H1 (cell line): ENCODE results near the gene CDH6. TPM values are rescaled to one million over a fixed set of nuclear protein-coding genes. Genes with fewer than 3 reads are reported as not detected.

Experiments
- CTCF ChIA-PET: fragments of 300-600 bp; sonication (Branson Sonifier 250); formaldehyde crosslinking; loops from one replicate; lab custom pipeline; 2021; ENCODE audit not compliant: partially characterized antibody; lab: Charles Lee
- POLR2A ChIA-PET: fragments of 300-600 bp; sonication (Branson Sonifier 250); formaldehyde crosslinking; loops from one replicate; lab custom pipeline; 2021; ENCODE audit warnings: inconsistent platforms; ENCODE audit not compliant: partially characterized antibody; lab: Charles Lee
- DNase-seq, 2 experiments: peaks; one replicate each; pipeline versions ENCODE4 v3.0.0 to v3.0.0-alpha.2; 2010 to 2022; ENCODE audit warnings: low spot score in 2 of 2, low read depth in 1 of 2, mixed read lengths in 1 of 2
- FAIRE-seq: peaks from 2 replicates; lab custom pipeline; 2011; peaks lifted over from hg19 to GRCh38; lab: Jason Lieb, UNC
- H2AFZ ChIP-seq: 2 replicates; pipeline ENCODE4 v1.8.1; 2012; ENCODE audit warnings: low read length, inconsistent platforms
- H2AK5ac ChIP-seq: 2 replicates; pipeline ENCODE4 v1.6.1; 2013; ENCODE audit warnings: low read depth, low read length
- H2BK120ac ChIP-seq: replicated peaks from 2 replicates; pipeline ENCODE3; 2013; ENCODE audit warnings: low read depth, low read length, inconsistent platforms
- H2BK12ac ChIP-seq: 2 replicates; pipeline ENCODE4 v1.6.1; 2013; ENCODE audit warnings: low read depth, low read length
- H2BK15ac ChIP-seq: 2 replicates; pipeline ENCODE4 v1.6.1; 2013; ENCODE audit warnings: low read length
- H2BK20ac ChIP-seq: 2 replicates; pipeline ENCODE4 v1.6.1; 2013; ENCODE audit warnings: low read length
- H2BK5ac ChIP-seq: 2 replicates; pipeline ENCODE4 v1.6.1; 2013; ENCODE audit warnings: low read depth, low read length
- H3K14ac ChIP-seq: 2 replicates; pipeline ENCODE4 v1.6.1; 2013; ENCODE audit warnings: inconsistent platforms; ENCODE audit not compliant: insufficient read length
- H3K18ac ChIP-seq: 2 replicates; pipeline ENCODE4 v1.6.1; 2013; ENCODE audit warnings: low read length; ENCODE audit errors: extremely low read depth
- H3K23ac ChIP-seq: 2 replicates; pipeline ENCODE4 v1.6.1; 2013; ENCODE audit warnings: inconsistent platforms; ENCODE audit not compliant: insufficient read length
- H3K23me2 ChIP-seq: 2 replicates; pipeline ENCODE4 v1.6.1; 2013; ENCODE audit warnings: low read depth, low read length
- H3K27ac ChIP-seq: 2 replicates; pipeline ENCODE4 v1.6.1; 2011; ENCODE audit warnings: low read depth, low read length, inconsistent platforms
- H3K27me3 ChIP-seq, 4 experiments: replicated peaks in 1 of 4; 1 replicate in 1 of 4; 2 replicates in 3 of 4; pipeline versions ENCODE4 v1.6.1 to v1.8.1; 2011 to 2013; ENCODE audit warnings: low read length in 3 of 4, mild to moderate bottlenecking in 3 of 4, inconsistent platforms in 2 of 4, mixed read lengths in 2 of 4, moderate library complexity in 1 of 4; ENCODE audit not compliant: control insufficient read depth in 3 of 4, insufficient read depth in 3 of 4; ENCODE audit errors: extremely low read depth in 1 of 4
- H3K36me3 ChIP-seq, 4 experiments: 2 replicates each; pipeline versions ENCODE4 v1.6.1 to v1.8.1; 2011 to 2013; ENCODE audit warnings: mild to moderate bottlenecking in 4 of 4, low read length in 3 of 4, moderate library complexity in 2 of 4, control low read depth in 1 of 4, inconsistent platforms in 1 of 4; ENCODE audit not compliant: insufficient read depth in 4 of 4, control insufficient read depth in 2 of 4
- H3K4ac ChIP-seq: replicated peaks from 2 replicates; pipeline ENCODE3; 2013; ENCODE audit warnings: low read length, low read depth, mixed read lengths, inconsistent platforms; ENCODE audit not compliant: insufficient read length
- H3K4me1 ChIP-seq, 4 experiments: replicated peaks in 1 of 4; 1 replicate in 1 of 4; 2 replicates in 3 of 4; pipeline versions ENCODE4 v1.6.1 to v1.8.1; 2011 to 2013; ENCODE audit warnings: low read length in 3 of 4, inconsistent platforms in 2 of 4, mixed read lengths in 1 of 4; ENCODE audit not compliant: insufficient read depth in 4 of 4, control insufficient read depth in 3 of 4
- H3K4me2 ChIP-seq, 2 experiments: 2 replicates each; pipeline versions ENCODE4 v1.6.1 to v1.8.1; 2011 to 2013; ENCODE audit warnings: low read depth in 2 of 2, low read length in 2 of 2, control low read depth in 1 of 2, inconsistent platforms in 1 of 2, mild to moderate bottlenecking in 1 of 2; ENCODE audit not compliant: insufficient read depth in 1 of 2
- H3K4me3 ChIP-seq, 4 experiments: fragments of 200-600, 300-600 bp in 1 of 4; sonication (generic), shearing (Covaris generic), sonication (Bioruptor Twin) in 1 of 4; 2 replicates each; pipeline versions ENCODE4 v1.5.1 to v1.8.1; 2011 to 2016; ENCODE audit warnings: low read length in 4 of 4, low read depth in 3 of 4, control low read depth in 2 of 4, inconsistent platforms in 2 of 4, mild to moderate bottlenecking in 2 of 4, mixed read lengths in 1 of 4, moderate library complexity in 1 of 4; ENCODE audit not compliant: insufficient read depth in 2 of 4; ENCODE audit errors: extremely low read depth in 1 of 4
- H3K56ac ChIP-seq: replicated peaks from 2 replicates; pipeline ENCODE3; 2013; ENCODE audit warnings: low read depth, mild to moderate bottlenecking, mixed read lengths, low read length, inconsistent platforms; ENCODE audit not compliant: insufficient read length
- H3K79me1 ChIP-seq: 2 replicates; pipeline ENCODE4 v1.6.1; 2013; ENCODE audit warnings: low read depth, low read length, control low read depth
- H3K79me2 ChIP-seq, 2 experiments: 2 replicates each; pipeline versions ENCODE4 v1.6.1 to v1.8.1; 2012 to 2013; ENCODE audit warnings: low read length in 2 of 2, mild to moderate bottlenecking in 2 of 2, inconsistent platforms in 1 of 2; ENCODE audit not compliant: insufficient read depth in 2 of 2, control insufficient read depth in 1 of 2
- H3K9ac ChIP-seq, 4 experiments: replicated peaks in 1 of 4; 1 replicate in 1 of 4; 2 replicates in 3 of 4; pipeline versions ENCODE4 v1.6.1 to v1.8.1; 2011 to 2013; ENCODE audit warnings: low read depth in 3 of 4, low read length in 3 of 4, control low read depth in 2 of 4, mild to moderate bottlenecking in 2 of 4, moderate library complexity in 2 of 4, inconsistent platforms in 1 of 4; ENCODE audit errors: extremely low read depth in 1 of 4
- H3K9me3 ChIP-seq, 2 experiments: 2 replicates each; pipeline versions ENCODE4 v1.6.1 to v1.8.1; 2012 to 2013; ENCODE audit warnings: mild to moderate bottlenecking in 2 of 2, moderate library complexity in 2 of 2, control low read depth in 1 of 2, inconsistent platforms in 1 of 2, low read depth in 1 of 2, low read length in 1 of 2, mixed read lengths in 1 of 2; ENCODE audit not compliant: insufficient read depth in 2 of 2
- H4K20me1 ChIP-seq, 2 experiments: replicated peaks in 1 of 2; 2 replicates each; pipeline versions ENCODE3 to v1.8.1; 2011 to 2013; ENCODE audit warnings: inconsistent platforms in 2 of 2, low read length in 2 of 2, mild to moderate bottlenecking in 1 of 2; ENCODE audit not compliant: insufficient read depth in 2 of 2, control insufficient read depth in 1 of 2
- H4K5ac ChIP-seq: 2 replicates; pipeline ENCODE4 v1.6.1; 2013; ENCODE audit warnings: low read length, low read depth, mixed read lengths, inconsistent platforms; ENCODE audit not compliant: insufficient read length
- H4K8ac ChIP-seq: 2 replicates; pipeline ENCODE4 v1.8.0; 2013; ENCODE audit warnings: mild to moderate bottlenecking, moderate library complexity, low read length, inconsistent platforms; ENCODE audit not compliant: insufficient read depth; ENCODE audit errors: extremely low read depth
- H4K91ac ChIP-seq: replicated peaks from 2 replicates; pipeline ENCODE3; 2013; ENCODE audit warnings: low read length, mixed read lengths, inconsistent platforms; ENCODE audit not compliant: insufficient read length
- BCL11A ChIP-seq, 2 experiments: IDR thresholded peaks; one replicate each; pipeline ENCODE4 v1.6.1; 2011; ENCODE audit warnings: low read depth in 2 of 2, low read length in 2 of 2, mild to moderate bottlenecking in 2 of 2
- CTBP2 ChIP-seq: IDR thresholded peaks from 2 replicates; pipeline ENCODE4 v1.7.0; 2011; ENCODE audit warnings: borderline replicate concordance, mild to moderate bottlenecking, moderate library complexity, mixed read lengths, low read length; ENCODE audit not compliant: insufficient read depth, insufficient read length
- EP300 ChIP-seq, 2 experiments: IDR thresholded peaks; 1 replicate in 1 of 2; 2 replicates in 1 of 2; pipeline ENCODE4 v1.6.1; 2011 to 2012; ENCODE audit warnings: low read depth in 2 of 2, low read length in 2 of 2, mild to moderate bottlenecking in 2 of 2, borderline replicate concordance in 1 of 2, inconsistent platforms in 1 of 2, moderate library complexity in 1 of 2
- GABPA ChIP-seq: IDR thresholded peaks from 2 replicates; pipeline ENCODE4 v1.6.1; 2011; ENCODE audit warnings: mild to moderate bottlenecking, low read length, moderate library complexity, borderline replicate concordance; ENCODE audit not compliant: insufficient read depth
- KDM4A ChIP-seq: IDR thresholded peaks from one replicate; pipeline ENCODE4 v1.7.1; 2012; ENCODE audit warnings: low read depth, mild to moderate bottlenecking, moderate library complexity, low read length, inconsistent platforms; ENCODE audit not compliant: severe bottlenecking
- POLR2A ChIP-seq, 2 experiments: IDR thresholded peaks; 1 replicate in 1 of 2; 2 replicates in 1 of 2; pipeline ENCODE4 v1.6.1; 2011; ENCODE audit warnings: low read depth in 2 of 2, low read length in 2 of 2, mild to moderate bottlenecking in 2 of 2; ENCODE audit errors: control extremely low read depth in 1 of 2
- RAD21 ChIP-seq, 2 experiments: IDR thresholded peaks in 1 of 2; conservative IDR thresholded peaks in 1 of 2; 2 replicates each; pipeline ENCODE4 v1.6.1; 2011; ENCODE audit warnings: low read depth in 2 of 2, low read length in 2 of 2, improper control_type of control experiment in 1 of 2, inconsistent platforms in 1 of 2, mild to moderate bottlenecking in 1 of 2, moderate library complexity in 1 of 2
- RFX5 ChIP-seq: IDR thresholded peaks from 2 replicates; pipeline ENCODE4 v1.6.1; 2011; ENCODE audit warnings: low read depth, low read length, improper control_type of control experiment, borderline replicate concordance
- SAP30 ChIP-seq: fragments of 300-600 bp; sonication (generic); IDR thresholded peaks from 2 replicates; pipeline ENCODE4 v1.7.1; 2012; ENCODE audit warnings: low read length, moderate library complexity, mild to moderate bottlenecking, inconsistent platforms; ENCODE audit not compliant: insufficient read depth, insufficient replicate concordance
- SIRT6 ChIP-seq: IDR thresholded peaks from one replicate; pipeline ENCODE4 v1.7.1; 2012; ENCODE audit warnings: low read length, inconsistent platforms
- SP1 ChIP-seq: IDR thresholded peaks from 2 replicates; pipeline ENCODE4 v1.6.1; 2011; ENCODE audit warnings: low read depth, low read length
- SUZ12 ChIP-seq: fragments of 200-600 bp; sonication (generic); IDR thresholded peaks from 2 replicates; pipeline ENCODE4 v1.6.1; 2012; ENCODE audit warnings: mild to moderate bottlenecking, inconsistent platforms, low read length, moderate library complexity, mixed read lengths
- TAF7 ChIP-seq: optimal IDR thresholded peaks from 2 replicates; pipeline ENCODE3; 2011; ENCODE audit warnings: low read depth, mild to moderate bottlenecking, inconsistent platforms, low read length, moderate library complexity, borderline replicate concordance
- TCF12 ChIP-seq: IDR thresholded peaks from 2 replicates; pipeline ENCODE4 v1.6.1; 2011; ENCODE audit warnings: low read depth, mild to moderate bottlenecking, low read length
- WGBS, 2 experiments: shearing (Covaris generic) in 1 of 2; methylation state at CpG; one replicate each; pipeline versions ENCODE4 v1.1.6 to v1.1.7; 2013 to 2015; ENCODE audit warnings: low lambda C conversion rate in 2 of 2, mixed read lengths in 2 of 2, inconsistent platforms in 1 of 2, low coverage in 1 of 2, missing lambda C conversion rate in 1 of 2; ENCODE audit not compliant: insufficient replicate concordance in 2 of 2, insufficient coverage in 1 of 2, insufficient read length in 1 of 2; ENCODE audit errors: extremely low coverage in 1 of 2, missing lambda C conversion rate in 1 of 2; 5-methylcytosine and 5-hydroxymethylcytosine counted together
- polyA plus RNA-seq, 7 experiments: library from polyadenylated mRNA; depleted of rRNA in 3 of 7; stranded (reverse) in 5 of 7; unstranded in 2 of 7; fragments of >200 nt in 5 of 7; fragments of 200-250 nt in 2 of 7; gene quantifications; 1 replicate in 5 of 7; 2 replicates in 1 of 7; 4 replicates in 1 of 7; pipeline versions ENCODE4 v1.2.1 to v1.2.3, GENCODE V29; 2011 to 2013; ENCODE audit warnings: missing spikeins in 2 of 7, mixed read lengths in 2 of 7
- total RNA-seq: library from RNA; stranded (reverse); fragmentation: NEBNext Ultra II Directional; extraction: Animal tissue kit (Norgen Biotek cat#: 25700); gene quantifications from 2 replicates; pipeline ENCODE4 v1.2.1, GENCODE V29; 2021

Gene CDH6
- total and polyA plus RNA-seq, 2 of the 8 experiments (the other 6 are each of a cell fraction or from before 2014, with no cell fraction given), result 1.4 to 1.9 TPM

- H4K8ac ChIP-seq, result no peak overlapping the region
- H2BK20ac ChIP-seq, result no peak overlapping the region
- H2AFZ ChIP-seq, result no peak overlapping the region
- FAIRE-seq (no peak), DNase-seq (no peak)
- H3K14ac ChIP-seq, result no peak overlapping the region
- no peak overlapping the region for H3K9ac ChIP-seq
- H2BK120ac ChIP-seq, result no peak overlapping the region
- H3K56ac ChIP-seq, result no peak overlapping the region
- H2BK12ac ChIP-seq, result no peak overlapping the region
- H3K27me3 ChIP-seq, result peaks cover under 1 to 5% (median 3%) of the 10 kb centered on the region in 4 experiments
- peaks cover 0 to 2% (median 0%) of the 10 kb centered on the region in 4 experiments; a peak in 2 of 7 replicates for H3K4me1 ChIP-seq
- no peaks in the 10 kb centered on the region for H3K79me1 ChIP-seq
- H3K27ac ChIP-seq, result no peak overlapping the region
- no peaks in the 10 kb centered on the region for H3K36me3 ChIP-seq
- WGBS, 2 experiments, result 78% methylated on average over 7 of the region's 7 CpGs; no CpG with 5 or more reads in 1 of the 2 experiments
- no peak overlapping the region for H3K4me3 ChIP-seq
- H4K91ac ChIP-seq, result no peak overlapping the region
- H3K23me2 ChIP-seq, result no peaks in the 10 kb centered on the region
- H2BK5ac ChIP-seq, result no peak overlapping the region
- ChIA-PET POLR2A (no interaction called here), CTCF (interaction anchor here (0.6 to 4.2 kb wide), 38 partner anchors 8 to 1076 kb away, joined by 3 to 24 read pairs (median 4); no protein-coding TSS in a partner anchor)
- no peak overlapping the region for H3K23ac ChIP-seq
- H3K4ac ChIP-seq, result no peak overlapping the region
- no peaks in the 10 kb centered on the region for H3K79me2 ChIP-seq
- H4K20me1 ChIP-seq, result no peaks in the 10 kb centered on the region
- no peak overlapping the region for H2AK5ac ChIP-seq
- no peak overlapping the region for H3K18ac ChIP-seq
- no peaks in the 10 kb centered on the region for H3K9me3 ChIP-seq
- no peak overlapping the region for H4K5ac ChIP-seq
- no peak overlapping the region for H3K4me2 ChIP-seq
- H2BK15ac ChIP-seq, result no peak overlapping the region
- no peak for TF ChIP-seq RAD21 (IDR thresholded peaks at IDR 0.05 in 1 of 2, conservative IDR thresholded peaks at IDR 0.05 in 1 of 2; ENCODE audit: low read depth in 2 of 2, low read length in 2 of 2)
- no peak for TF ChIP-seq TAF7
- no peak for TF ChIP-seq SIRT6
- TF ChIP-seq GABPA, result no peak
- no peak for TF ChIP-seq SAP30
- TF ChIP-seq KDM4A, result no peak
- TF ChIP-seq SP1, result no peak
- TF ChIP-seq TCF12, result no peak
- no peak for TF ChIP-seq EP300 (IDR thresholded peaks at IDR 0.05; ENCODE audit: borderline replicate concordance in 1 of 2, low read depth in 2 of 2, low read length in 2 of 2)
- no peak for TF ChIP-seq POLR2A (IDR thresholded peaks at IDR 0.05; ENCODE audit: control extremely low read depth in 1 of 2, low read depth in 2 of 2, low read length in 2 of 2)
- TF ChIP-seq BCL11A (IDR thresholded peaks at IDR 0.05; ENCODE audit: low read depth in 2 of 2, low read length in 2 of 2), result no peak
- no peak for TF ChIP-seq RFX5
- no peak for TF ChIP-seq SUZ12
- TF ChIP-seq CTBP2, result no peak
Observed at GRCh38 chr5:31187591-31187990, 5.9 kb upstream of the CDH6 start.
